H1 (cell line): ENCODE data around the gene POLDIP2. TPM values are rescaled to one million over a fixed set of nuclear protein-coding genes. Genes with fewer than 3 reads are reported as not detected.

Experiments
- CTCF ChIA-PET: fragments of 300-600 bp; sonication (Branson Sonifier 250); formaldehyde crosslinking; loops from one replicate; lab custom pipeline; 2021; ENCODE audit not compliant: partially characterized antibody; lab: Charles Lee
- POLR2A ChIA-PET: fragments of 300-600 bp; sonication (Branson Sonifier 250); formaldehyde crosslinking; loops from one replicate; lab custom pipeline; 2021; ENCODE audit warnings: inconsistent platforms; ENCODE audit not compliant: partially characterized antibody; lab: Charles Lee
- DNase-seq, 2 experiments: peaks; one replicate each; pipeline versions ENCODE4 v3.0.0 to v3.0.0-alpha.2; 2010 to 2022; ENCODE audit warnings: low spot score in 2 of 2, low read depth in 1 of 2, mixed read lengths in 1 of 2
- FAIRE-seq: peaks from 2 replicates; lab custom pipeline; 2011; peaks lifted over from hg19 to GRCh38; lab: Jason Lieb, UNC
- H2AFZ ChIP-seq: 2 replicates; pipeline ENCODE4 v1.8.1; 2012; ENCODE audit warnings: low read length, inconsistent platforms
- H2AK5ac ChIP-seq: 2 replicates; pipeline ENCODE4 v1.6.1; 2013; ENCODE audit warnings: low read depth, low read length
- H2BK120ac ChIP-seq: replicated peaks from 2 replicates; pipeline ENCODE3; 2013; ENCODE audit warnings: low read depth, low read length, inconsistent platforms
- H2BK12ac ChIP-seq: 2 replicates; pipeline ENCODE4 v1.6.1; 2013; ENCODE audit warnings: low read depth, low read length
- H2BK15ac ChIP-seq: 2 replicates; pipeline ENCODE4 v1.6.1; 2013; ENCODE audit warnings: low read length
- H2BK20ac ChIP-seq: 2 replicates; pipeline ENCODE4 v1.6.1; 2013; ENCODE audit warnings: low read length
- H2BK5ac ChIP-seq: 2 replicates; pipeline ENCODE4 v1.6.1; 2013; ENCODE audit warnings: low read depth, low read length
- H3K14ac ChIP-seq: 2 replicates; pipeline ENCODE4 v1.6.1; 2013; ENCODE audit warnings: inconsistent platforms; ENCODE audit not compliant: insufficient read length
- H3K18ac ChIP-seq: 2 replicates; pipeline ENCODE4 v1.6.1; 2013; ENCODE audit warnings: low read length; ENCODE audit errors: extremely low read depth
- H3K23ac ChIP-seq: 2 replicates; pipeline ENCODE4 v1.6.1; 2013; ENCODE audit warnings: inconsistent platforms; ENCODE audit not compliant: insufficient read length
- H3K23me2 ChIP-seq: 2 replicates; pipeline ENCODE4 v1.6.1; 2013; ENCODE audit warnings: low read depth, low read length
- H3K27ac ChIP-seq: 2 replicates; pipeline ENCODE4 v1.6.1; 2011; ENCODE audit warnings: low read depth, low read length, inconsistent platforms
- H3K27me3 ChIP-seq, 4 experiments: replicated peaks in 1 of 4; 1 replicate in 1 of 4; 2 replicates in 3 of 4; pipeline versions ENCODE4 v1.6.1 to v1.8.1; 2011 to 2013; ENCODE audit warnings: low read length in 3 of 4, mild to moderate bottlenecking in 3 of 4, inconsistent platforms in 2 of 4, mixed read lengths in 2 of 4, moderate library complexity in 1 of 4; ENCODE audit not compliant: control insufficient read depth in 3 of 4, insufficient read depth in 3 of 4; ENCODE audit errors: extremely low read depth in 1 of 4
- H3K36me3 ChIP-seq, 4 experiments: 2 replicates each; pipeline versions ENCODE4 v1.6.1 to v1.8.1; 2011 to 2013; ENCODE audit warnings: mild to moderate bottlenecking in 4 of 4, low read length in 3 of 4, moderate library complexity in 2 of 4, control low read depth in 1 of 4, inconsistent platforms in 1 of 4; ENCODE audit not compliant: insufficient read depth in 4 of 4, control insufficient read depth in 2 of 4
- H3K4ac ChIP-seq: replicated peaks from 2 replicates; pipeline ENCODE3; 2013; ENCODE audit warnings: low read length, low read depth, mixed read lengths, inconsistent platforms; ENCODE audit not compliant: insufficient read length
- H3K4me1 ChIP-seq, 4 experiments: replicated peaks in 1 of 4; 1 replicate in 1 of 4; 2 replicates in 3 of 4; pipeline versions ENCODE4 v1.6.1 to v1.8.1; 2011 to 2013; ENCODE audit warnings: low read length in 3 of 4, inconsistent platforms in 2 of 4, mixed read lengths in 1 of 4; ENCODE audit not compliant: insufficient read depth in 4 of 4, control insufficient read depth in 3 of 4
- H3K4me2 ChIP-seq, 2 experiments: 2 replicates each; pipeline versions ENCODE4 v1.6.1 to v1.8.1; 2011 to 2013; ENCODE audit warnings: low read depth in 2 of 2, low read length in 2 of 2, control low read depth in 1 of 2, inconsistent platforms in 1 of 2, mild to moderate bottlenecking in 1 of 2; ENCODE audit not compliant: insufficient read depth in 1 of 2
- H3K4me3 ChIP-seq, 4 experiments: fragments of 200-600, 300-600 bp in 1 of 4; sonication (generic), shearing (Covaris generic), sonication (Bioruptor Twin) in 1 of 4; 2 replicates each; pipeline versions ENCODE4 v1.5.1 to v1.8.1; 2011 to 2016; ENCODE audit warnings: low read length in 4 of 4, low read depth in 3 of 4, control low read depth in 2 of 4, inconsistent platforms in 2 of 4, mild to moderate bottlenecking in 2 of 4, mixed read lengths in 1 of 4, moderate library complexity in 1 of 4; ENCODE audit not compliant: insufficient read depth in 2 of 4; ENCODE audit errors: extremely low read depth in 1 of 4
- H3K56ac ChIP-seq: replicated peaks from 2 replicates; pipeline ENCODE3; 2013; ENCODE audit warnings: low read depth, mild to moderate bottlenecking, mixed read lengths, low read length, inconsistent platforms; ENCODE audit not compliant: insufficient read length
- H3K79me1 ChIP-seq: 2 replicates; pipeline ENCODE4 v1.6.1; 2013; ENCODE audit warnings: low read depth, low read length, control low read depth
- H3K79me2 ChIP-seq, 2 experiments: 2 replicates each; pipeline versions ENCODE4 v1.6.1 to v1.8.1; 2012 to 2013; ENCODE audit warnings: low read length in 2 of 2, mild to moderate bottlenecking in 2 of 2, inconsistent platforms in 1 of 2; ENCODE audit not compliant: insufficient read depth in 2 of 2, control insufficient read depth in 1 of 2
- H3K9ac ChIP-seq, 4 experiments: replicated peaks in 1 of 4; 1 replicate in 1 of 4; 2 replicates in 3 of 4; pipeline versions ENCODE4 v1.6.1 to v1.8.1; 2011 to 2013; ENCODE audit warnings: low read depth in 3 of 4, low read length in 3 of 4, control low read depth in 2 of 4, mild to moderate bottlenecking in 2 of 4, moderate library complexity in 2 of 4, inconsistent platforms in 1 of 4; ENCODE audit errors: extremely low read depth in 1 of 4
- H3K9me3 ChIP-seq, 2 experiments: 2 replicates each; pipeline versions ENCODE4 v1.6.1 to v1.8.1; 2012 to 2013; ENCODE audit warnings: mild to moderate bottlenecking in 2 of 2, moderate library complexity in 2 of 2, control low read depth in 1 of 2, inconsistent platforms in 1 of 2, low read depth in 1 of 2, low read length in 1 of 2, mixed read lengths in 1 of 2; ENCODE audit not compliant: insufficient read depth in 2 of 2
- H4K20me1 ChIP-seq, 2 experiments: replicated peaks in 1 of 2; 2 replicates each; pipeline versions ENCODE3 to v1.8.1; 2011 to 2013; ENCODE audit warnings: inconsistent platforms in 2 of 2, low read length in 2 of 2, mild to moderate bottlenecking in 1 of 2; ENCODE audit not compliant: insufficient read depth in 2 of 2, control insufficient read depth in 1 of 2
- H4K5ac ChIP-seq: 2 replicates; pipeline ENCODE4 v1.6.1; 2013; ENCODE audit warnings: low read length, low read depth, mixed read lengths, inconsistent platforms; ENCODE audit not compliant: insufficient read length
- H4K8ac ChIP-seq: 2 replicates; pipeline ENCODE4 v1.8.0; 2013; ENCODE audit warnings: mild to moderate bottlenecking, moderate library complexity, low read length, inconsistent platforms; ENCODE audit not compliant: insufficient read depth; ENCODE audit errors: extremely low read depth
- H4K91ac ChIP-seq: replicated peaks from 2 replicates; pipeline ENCODE3; 2013; ENCODE audit warnings: low read length, mixed read lengths, inconsistent platforms; ENCODE audit not compliant: insufficient read length
- CBX5 ChIP-seq: fragments of 300-800, 300-1000 bp; sonication (generic); IDR thresholded peaks from 2 replicates; pipeline ENCODE4 v1.7.1; 2016; ENCODE audit warnings: antibody characterized with exemption, low read length, low read depth
- CBX8 ChIP-seq: fragments of 300-800, 300-1000 bp; sonication (generic); IDR thresholded peaks from 2 replicates; pipeline ENCODE4 v1.7.1; 2016; ENCODE audit warnings: low read depth, low read length, borderline replicate concordance
- CHD2 ChIP-seq: IDR thresholded peaks from 2 replicates; pipeline ENCODE4 v1.6.1; 2012; ENCODE audit warnings: low read length, improper control_type of control experiment
- GABPA ChIP-seq: IDR thresholded peaks from 2 replicates; pipeline ENCODE4 v1.6.1; 2011; ENCODE audit warnings: mild to moderate bottlenecking, low read length, moderate library complexity, borderline replicate concordance; ENCODE audit not compliant: insufficient read depth
- HDAC6 ChIP-seq: IDR thresholded peaks from one replicate; pipeline ENCODE4 v1.7.1; 2012; ENCODE audit warnings: low read depth, mild to moderate bottlenecking, inconsistent platforms, low read length, moderate library complexity
- JUN ChIP-seq: IDR thresholded peaks from 2 replicates; pipeline ENCODE4 v1.6.1; 2011; ENCODE audit warnings: low read depth, mild to moderate bottlenecking, improper control_type of control experiment, low read length
- KDM5A ChIP-seq: fragments of 200-600 bp; IDR thresholded peaks from 2 replicates; pipeline ENCODE4 v1.7.1; 2012; ENCODE audit warnings: mild to moderate bottlenecking, low read length, inconsistent platforms, mixed read lengths
- PHF8 ChIP-seq: fragments of 200-600 bp; sonication (generic); conservative IDR thresholded peaks from 2 replicates; pipeline ENCODE4 v1.7.1; 2012; ENCODE audit warnings: low read depth, mild to moderate bottlenecking, inconsistent platforms, low read length, moderate library complexity
- SP2 ChIP-seq: IDR thresholded peaks from 2 replicates; pipeline ENCODE4 v1.6.1; 2012; ENCODE audit warnings: mild to moderate bottlenecking, low read length, inconsistent platforms
- TBP ChIP-seq: IDR thresholded peaks from 2 replicates; pipeline ENCODE4 v1.6.1; 2011; ENCODE audit warnings: low read depth, low read length, improper control_type of control experiment
- WGBS, 2 experiments: shearing (Covaris generic) in 1 of 2; methylation state at CpG; one replicate each; pipeline versions ENCODE4 v1.1.6 to v1.1.7; 2013 to 2015; ENCODE audit warnings: low lambda C conversion rate in 2 of 2, mixed read lengths in 2 of 2, inconsistent platforms in 1 of 2, low coverage in 1 of 2, missing lambda C conversion rate in 1 of 2; ENCODE audit not compliant: insufficient replicate concordance in 2 of 2, insufficient coverage in 1 of 2, insufficient read length in 1 of 2; ENCODE audit errors: extremely low coverage in 1 of 2, missing lambda C conversion rate in 1 of 2; 5-methylcytosine and 5-hydroxymethylcytosine counted together
- polyA plus RNA-seq, 7 experiments: library from polyadenylated mRNA; depleted of rRNA in 3 of 7; stranded (reverse) in 5 of 7; unstranded in 2 of 7; fragments of >200 nt in 5 of 7; fragments of 200-250 nt in 2 of 7; gene quantifications; 1 replicate in 5 of 7; 2 replicates in 1 of 7; 4 replicates in 1 of 7; pipeline versions ENCODE4 v1.2.1 to v1.2.3, GENCODE V29; 2011 to 2013; ENCODE audit warnings: missing spikeins in 2 of 7, mixed read lengths in 2 of 7
- total RNA-seq: library from RNA; stranded (reverse); fragmentation: NEBNext Ultra II Directional; extraction: Animal tissue kit (Norgen Biotek cat#: 25700); gene quantifications from 2 replicates; pipeline ENCODE4 v1.2.1, GENCODE V29; 2021

POLDIP2 gene
- total and polyA plus RNA-seq, 2 of the 8 experiments (the other 6 are each of a cell fraction or from before 2014, with no cell fraction given): 74.0 to 76.1 TPM

- peak within 1 kb of the TSS; percentile 39 for H4K5ac ChIP-seq
- H3K27ac ChIP-seq: no peak within 1 kb of the TSS; the same call in 1 of the 2 replicates
- H4K20me1 ChIP-seq: no peaks in the 10 kb centered on the region
- POLR2A ChIA-PET: interaction anchor here (1.0 to 12.8 kb wide), 6 partner anchors 9 to 77 kb away, joined by 3 to 135 read pairs (median 6); partner anchors contain the start of gene POLDIP2
- no peaks in the 10 kb centered on the region; the same call in 1 of the 2 replicates for H3K79me1 ChIP-seq
- no peaks in the 10 kb centered on the region for H3K9me3 ChIP-seq
- no peaks in the 10 kb centered on the region for H3K36me3 ChIP-seq
- peak within 1 kb of the TSS; percentile 88 for H3K18ac ChIP-seq
- peaks cover 12% of the 10 kb centered on the region; the same call in 1 of the 2 replicates for H3K23me2 ChIP-seq
- H3K4me1 ChIP-seq: peaks cover 32 to 64% (median 40%) of the 10 kb centered on the region in 4 experiments
- no peak within 1 kb of the TSS; the same call in 1 of the 2 replicates for H2BK20ac ChIP-seq
- H3K56ac ChIP-seq: no peak within 1 kb of the TSS
- DNase-seq (peak in 1 of 2 experiments; percentile 87), FAIRE-seq (no peak)
- H4K8ac ChIP-seq: peak within 1 kb of the TSS; percentile 51
- H3K4ac ChIP-seq: no peak within 1 kb of the TSS
- H3K79me2 ChIP-seq: no peaks in the 10 kb centered on the region; a peak in 1 of 4 replicates
- peak within 1 kb of the TSS; percentile 49; the same call in 1 of the 2 replicates for H2BK5ac ChIP-seq
- peak within 1 kb of the TSS; percentile 14; the same call in 1 of the 2 replicates for H2AK5ac ChIP-seq
- peaks cover 0 to 35% (median 15%) of the 10 kb centered on the region in 4 experiments; a peak in 5 of 7 replicates for H3K27me3 ChIP-seq
- peak within 1 kb of the TSS; percentile 19 for H2BK120ac ChIP-seq
- H3K14ac ChIP-seq: no peak within 1 kb of the TSS
- H2BK12ac ChIP-seq: peak within 1 kb of the TSS; percentile 84; the same call in 1 of the 2 replicates
- H3K23ac ChIP-seq: no peak within 1 kb of the TSS
- peak within 1 kb of the TSS; percentile 78 to 90 for H3K4me2 ChIP-seq
- WGBS, 2 experiments: 2% methylated on average over 33 of the region's 70 CpGs; no CpG with 5 or more reads in 1 of the 2 experiments
- peak within 1 kb of the TSS; percentile 74; the same call in 1 of the 2 replicates for H2BK15ac ChIP-seq
- H2AFZ ChIP-seq: peak within 1 kb of the TSS; percentile 2; the same call in 1 of the 2 replicates
- H4K91ac ChIP-seq: peak within 1 kb of the TSS; percentile 61
- CTCF ChIA-PET: interaction anchor here (1.4 to 5.8 kb wide), 9 partner anchors 10 to 148 kb away, joined by 3 to 52 read pairs (median 6); partner anchors contain the start of gene VTN
- H3K9ac ChIP-seq: peak within 1 kb of the TSS in 3 of 4 experiments; percentile 22 to 56 (median 34); a peak in 3 of 7 replicates
- peak within 1 kb of the TSS; percentile 51 to 74 (median 60) for H3K4me3 ChIP-seq
- TF ChIP-seq HDAC6 (no peak), SP2 (no peak), GABPA (no peak), CHD2 (no peak), KDM5A (no peak), JUN (no peak), CBX8 (no peak), CBX5 (no peak), PHF8 (no peak; the same call in 1 of the 2 replicates), TBP (no peak)
Measured at GRCh38 chr17:28405632-28406472, 48.5 kb upstream of the POLDIP2 start, which contains the start of gene SLC46A1. SLC46A1 (minus strand) TSS chr17:28406212; CDS start chr17:28406114, 98 bp downstream.
